MCF 10A (cell line): ENCODE measurements around the gene ADARB2. TPM values are rescaled to one million over a fixed set of nuclear protein-coding genes. Genes with fewer than 3 reads are reported as not detected.

Experiments
- BruUV-seq: library from RNA; stranded (reverse); fragments of 400-500 nt; replicated peaks from 2 replicates; lab custom pipeline; 2021; lab: Mats Ljungman, UMichigan
- CTCF ChIA-PET: fragments of 300-600 bp; sonication (Branson Sonifier 250); formaldehyde crosslinking; extraction: SDS; loops from one replicate; lab custom pipeline; 2021; ENCODE audit warnings: antibody characterized with exemption, inconsistent platforms; lab: Yijun Ruan, JAX
- POLR2A ChIA-PET: fragments of 300-600, 350-650 bp; sonication (Branson Sonifier 250); formaldehyde crosslinking; extraction: SDS; loops from one replicate; lab custom pipeline; 2020; ENCODE audit warnings: antibody characterized with exemption, inconsistent platforms; lab: Yijun Ruan, JAX
- DNase-seq: peaks from one replicate; pipeline ENCODE4 v3.0.0-alpha.2; 2018; ENCODE audit not compliant: unreplicated experiment
- H3K27ac Mint-ChIP-seq: one replicate; pipeline ENCODE4 v1.8.0; 2022; ENCODE audit warnings: mild to moderate bottlenecking, low read depth, mixed read lengths; ENCODE audit not compliant: unreplicated experiment
- H3K27me3 Mint-ChIP-seq: one replicate; pipeline ENCODE4 v1.8.0; 2022; ENCODE audit warnings: mixed read lengths; ENCODE audit not compliant: insufficient read depth, unreplicated experiment
- H3K36me3 Mint-ChIP-seq: one replicate; pipeline ENCODE4 v1.8.0; 2022; ENCODE audit warnings: mild to moderate bottlenecking, moderate library complexity, mixed read lengths; ENCODE audit not compliant: insufficient read depth, unreplicated experiment
- H3K4me1 Mint-ChIP-seq: one replicate; pipeline ENCODE4 v1.8.0; 2022; ENCODE audit warnings: mixed read lengths; ENCODE audit not compliant: insufficient read depth, unreplicated experiment
- H3K4me3 Mint-ChIP-seq: one replicate; pipeline ENCODE4 v1.8.0; 2022; ENCODE audit warnings: mild to moderate bottlenecking, moderate library complexity, mixed read lengths; ENCODE audit not compliant: unreplicated experiment
- H3K9me3 Mint-ChIP-seq: one replicate; pipeline ENCODE4 v1.8.0; 2022; ENCODE audit warnings: mixed read lengths; ENCODE audit not compliant: unreplicated experiment
- CTCF ChIP-seq: fragments of 200-600 bp; IDR thresholded peaks from one replicate; pipeline ENCODE4 v1.8.0; 2022; ENCODE audit warnings: antibody characterized with exemption, mild to moderate bottlenecking; ENCODE audit not compliant: unreplicated experiment
- intact Hi-C: fragments of 100-400 bp; cut with micrococcal nuclease; formaldehyde crosslinking; loops from 2 replicates; pipeline ENCODE4 v1.14.1; 2022
- total RNA-seq: library from RNA; stranded (reverse); gene quantifications from 2 replicates; pipeline ENCODE4 v1.2.3, GENCODE V29; 2022

The ADARB2 gene
- total RNA-seq, 1 experiment from 2014 or later = 0.96 TPM

DNA sequence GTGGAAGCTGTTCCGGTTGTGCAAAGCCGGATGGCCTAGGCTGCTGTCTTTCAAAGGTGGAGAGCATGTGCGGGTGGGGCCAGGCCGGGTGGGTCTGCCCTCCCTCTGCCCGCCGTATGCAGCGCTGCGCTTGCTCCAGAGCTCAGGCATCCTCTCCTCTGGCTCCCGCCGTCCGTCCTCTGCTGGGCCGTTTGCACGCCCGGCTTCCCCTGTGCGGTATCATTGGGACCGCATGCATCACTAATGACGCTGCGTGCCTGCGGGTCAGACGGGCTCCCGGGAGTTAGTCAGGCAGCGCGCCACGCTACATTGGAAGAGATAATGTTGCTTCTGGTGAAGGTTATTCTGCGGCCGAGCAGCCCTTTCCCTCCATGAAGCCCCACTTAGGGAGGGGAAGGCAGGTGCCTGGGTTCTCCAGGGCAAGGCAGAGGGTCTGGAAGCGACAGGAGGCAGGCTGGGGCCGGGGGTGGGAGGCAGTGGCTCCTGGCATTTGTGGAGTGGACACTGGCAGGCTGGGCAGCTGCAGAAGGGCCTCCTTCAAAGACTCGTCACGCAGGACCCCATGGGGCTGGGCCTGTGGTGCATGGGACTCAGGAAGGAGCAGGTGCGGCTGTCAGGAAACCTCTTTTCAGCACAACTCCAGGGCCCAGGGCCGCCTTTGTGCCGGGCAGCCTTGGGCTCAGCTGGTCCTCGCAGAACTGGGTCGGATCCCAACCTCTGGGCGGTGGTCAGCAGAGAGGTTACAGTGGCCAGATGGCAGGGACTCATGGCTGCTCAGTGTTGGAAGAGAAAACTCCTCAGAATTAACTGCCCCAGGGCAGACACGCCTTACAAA, 362.6 kb downstream of the ADARB2 start:
- BruUV-seq = no TSS peak
- Mint-ChIP-seq H3K9me3 (no peaks in the 10 kb centered on the region), H3K36me3 (no peaks in the 10 kb centered on the region), H3K4me3 (no peak overlapping the region), H3K27ac (no peak overlapping the region), H3K27me3 (peaks cover 21% of the 10 kb centered on the region), H3K4me1 (no peaks in the 10 kb centered on the region)
- TF ChIP-seq CTCF = no peak
- POLR2A ChIA-PET = no interaction called here
- no peak for DNase-seq
- intact Hi-C loops = no loop called here
- CTCF ChIA-PET = no interaction called here

DNA sequence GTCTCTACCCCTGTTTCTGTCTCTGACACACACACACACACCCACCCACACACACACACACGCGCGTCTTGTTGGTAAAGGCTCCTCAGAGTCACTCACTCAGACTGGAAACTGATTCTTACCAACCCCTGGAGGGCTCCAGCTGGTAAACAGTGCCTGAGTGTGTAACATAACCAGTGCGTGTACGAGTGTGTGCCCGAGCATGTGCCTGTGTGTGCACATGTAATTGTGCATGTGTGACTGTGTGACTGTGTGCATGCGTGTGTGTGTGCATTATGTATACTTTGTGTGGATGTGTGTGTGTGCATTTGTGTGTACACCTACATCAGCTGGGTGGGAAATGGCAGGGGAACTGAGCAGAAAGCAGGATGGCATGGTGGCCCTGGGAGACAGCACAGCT, 364.0 kb downstream of the ADARB2 start:
- no TSS peak for BruUV-seq
- intact Hi-C loops = no loop called here
- no peak for TF ChIP-seq CTCF
- CTCF ChIA-PET = interaction anchor here (0.7 kb wide), 1 partner anchor 1213 kb away, joined by 3 read pairs; no protein-coding TSS in a partner anchor
- no peak for DNase-seq
- Mint-ChIP-seq H3K9me3 (no peaks in the 10 kb centered on the region), H3K27me3 (peaks cover 7% of the 10 kb centered on the region), H3K36me3 (no peaks in the 10 kb centered on the region), H3K4me3 (no peak overlapping the region), H3K4me1 (no peaks in the 10 kb centered on the region), H3K27ac (no peak overlapping the region)
- POLR2A ChIA-PET = interaction anchor here (0.5 kb wide), 1 partner anchor 65 kb away, joined by 3 read pairs; no protein-coding TSS in a partner anchor

DNA sequence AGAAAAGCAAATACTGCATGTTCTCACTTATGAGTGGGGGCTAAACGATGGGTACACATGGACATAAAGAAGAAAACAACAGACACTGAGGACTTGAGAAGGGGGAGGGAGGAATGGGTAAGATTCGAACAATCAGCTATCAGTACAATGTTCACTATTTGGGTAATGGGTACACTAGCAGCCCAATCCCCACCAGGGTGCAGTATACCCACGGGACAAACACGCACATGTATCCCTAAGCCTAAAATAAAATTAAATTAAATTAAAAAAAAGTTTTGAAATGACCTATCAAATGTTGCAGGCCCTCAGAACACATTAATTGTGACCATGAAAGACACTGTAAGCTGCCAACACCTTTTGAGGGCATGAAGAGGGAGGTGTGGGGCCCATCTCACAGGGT, 365.1 kb downstream of the ADARB2 start:
- ChIA-PET POLR2A (no interaction called here), CTCF (interaction anchor here (0.7 to 1.1 kb wide), 3 partner anchors 48 to 1497 kb away, joined by 3 to 5 read pairs (median 3); no protein-coding TSS in a partner anchor)
- no peaks in the 10 kb centered on the region for H3K4me1 Mint-ChIP-seq
- TF ChIP-seq CTCF = no peak
- H3K27ac Mint-ChIP-seq = no peak overlapping the region
- no peak overlapping the region for H3K4me3 Mint-ChIP-seq
- no peaks in the 10 kb centered on the region for H3K27me3 Mint-ChIP-seq
- no peak for DNase-seq
- no TSS peak for BruUV-seq
- H3K36me3 Mint-ChIP-seq = no peaks in the 10 kb centered on the region
- intact Hi-C loops = no loop called here
- H3K9me3 Mint-ChIP-seq = no peaks in the 10 kb centered on the region

GRCh38 chr10:1370298-1370697, 367.0 kb downstream of the ADARB2 start:
- BruUV-seq = no TSS peak
- Mint-ChIP-seq H3K27me3 (no peaks in the 10 kb centered on the region), H3K4me1 (no peaks in the 10 kb centered on the region), H3K27ac (no peak overlapping the region), H3K9me3 (no peaks in the 10 kb centered on the region), H3K4me3 (no peak overlapping the region), H3K36me3 (no peaks in the 10 kb centered on the region)
- intact Hi-C loops = no loop called here
- ChIA-PET CTCF (interaction anchor here (0.7 to 0.8 kb wide), 2 partner anchors 174 to 347 kb away, joined by 3 to 4 read pairs; no protein-coding TSS in a partner anchor), POLR2A (no interaction called here)
- DNase-seq = no peak
- TF ChIP-seq CTCF = no peak
